Activated effector memory CD4-positive, alpha-beta T cell treated with anti-CD3 and anti-CD28 coated beads, Interleukin-2, amount 50 U/mL, for 16 hours (primary cell): ENCODE results near the gene IFI35.
"Not testable (repeated sequence)": the region's sequence is repeated elsewhere in the genome, so short reads cannot be mapped to it uniquely, and the experiment has no call there.

ENCODE experiments used
- DNase-seq: peaks from one replicate; pipeline ENCODE4 v3.0.0-alpha.2; 2020

The IFI35 gene

GRCh38 chr17:43024407-43025289 lies 18.1 kb downstream of the IFI35 start, which contains the start of gene RND2:
RND2 (plus strand) TSS chr17:43025231; CDS start chr17:43025348, 117 bp downstream.
- peak; percentile 91 for DNase-seq

GRCh38 chr17:43025290-43025657 lies 18.7 kb downstream of the IFI35 start:
- no peak for DNase-seq

GRCh38 chr17:43025766-43026537 lies 19.4 kb downstream of the IFI35 start:
- no peak for DNase-seq

- no peak for DNase-seq
Measured at GRCh38 chr17:43026595-43026994, 20.0 kb downstream of the IFI35 start.

GRCh38 chr17:43027091-43028032 lies 20.8 kb downstream of the IFI35 start:
- DNase-seq: no peak

- DNase-seq: no peak
Measured at GRCh38 chr17:43028221-43028861, 21.8 kb downstream of the IFI35 start.

GRCh38 chr17:43030137-43030767 lies 23.7 kb downstream of the IFI35 start:
- DNase-seq: no peak

- DNase-seq: no peak
Measured at GRCh38 chr17:43031666-43032065, 25.1 kb downstream of the IFI35 start.

GRCh38 chr17:43033948-43034881 lies 27.6 kb downstream of the IFI35 start:
- no peak for DNase-seq

- no peak for DNase-seq
Measured at GRCh38 chr17:43034894-43035293, 28.3 kb downstream of the IFI35 start.

GRCh38 chr17:43039646-43040045 lies 33.1 kb downstream of the IFI35 start:
- no peak for DNase-seq

- DNase-seq: no peak
Measured at GRCh38 chr17:43040655-43041054, 34.1 kb downstream of the IFI35 start.

GRCh38 chr17:43042025-43042628 lies 35.5 kb downstream of the IFI35 start:
- no peak for DNase-seq

- no peak for DNase-seq
Measured at GRCh38 chr17:43043307-43043706, 36.7 kb downstream of the IFI35 start.

GRCh38 chr17:43044024-43044423 lies 37.4 kb downstream of the IFI35 start:
- no peak for DNase-seq

GRCh38 chr17:43051969-43052368 lies 45.4 kb downstream of the IFI35 start:
- DNase-seq: no peak

- not testable (repeated sequence) for DNase-seq
Measured at GRCh38 chr17:43053008-43053407, 46.4 kb downstream of the IFI35 start.

GRCh38 chr17:43056051-43056450 lies 49.5 kb downstream of the IFI35 start:
- DNase-seq: no peak

- no peak for DNase-seq
Measured at GRCh38 chr17:43062984-43063638, 56.5 kb downstream of the IFI35 start.
